ENCODE data around the gene DOC2A.

The DOC2A gene

DNA sequence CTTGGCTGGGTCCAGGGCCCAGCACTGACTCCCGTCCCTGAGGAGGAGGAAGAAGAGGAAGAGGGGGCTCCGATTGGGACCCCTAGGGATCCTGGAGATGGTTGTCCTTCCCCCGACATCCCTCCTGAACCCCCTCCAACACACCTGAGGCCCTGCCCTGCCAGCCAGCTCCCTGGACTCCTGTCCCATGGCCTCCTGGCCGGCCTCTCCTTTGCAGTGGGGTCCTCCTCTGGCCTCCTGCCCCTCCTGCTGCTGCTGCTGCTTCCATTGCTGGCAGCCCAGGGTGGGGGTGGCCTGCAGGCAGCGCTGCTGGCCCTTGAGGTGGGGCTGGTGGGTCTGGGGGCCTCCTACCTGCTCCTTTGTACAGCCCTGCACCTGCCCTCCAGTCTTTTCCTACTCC, 23.9 kb downstream of the DOC2A start:
- Histone ChIP-seq H3K4me1 (ENCODE audit: insufficient read depth, insufficient read length) (no peaks in the 10 kb centered on the region), H3K9me3 (ENCODE audit: insufficient read depth, low read length) (no peaks in the 10 kb centered on the region), H3K4me3 (ENCODE audit: insufficient read length, low read depth) (no peak overlapping the region), H3K9ac (ENCODE audit: insufficient read length, low read depth) (no peak overlapping the region), H3K36me3 (ENCODE audit: insufficient read depth, insufficient read length, low read length) (peaks cover 92% of the 10 kb centered on the region), H3K27me3 (ENCODE audit: insufficient read depth, insufficient read length) (no peaks in the 10 kb centered on the region)
- DNase-seq (ENCODE audit: low read depth, low spot score), result no peak
- TF ChIP-seq SUZ12 (IDR thresholded peaks at IDR 0.05; ENCODE audit: extremely low read depth, insufficient read depth, insufficient read length) (no peak), YY1 (IDR thresholded peaks at IDR 0.05; ENCODE audit: insufficient read depth, insufficient read length) (no peak), ZNF274 (IDR thresholded peaks at IDR 0.05; ENCODE audit: low read depth, low read length) (no peak)

DNA sequence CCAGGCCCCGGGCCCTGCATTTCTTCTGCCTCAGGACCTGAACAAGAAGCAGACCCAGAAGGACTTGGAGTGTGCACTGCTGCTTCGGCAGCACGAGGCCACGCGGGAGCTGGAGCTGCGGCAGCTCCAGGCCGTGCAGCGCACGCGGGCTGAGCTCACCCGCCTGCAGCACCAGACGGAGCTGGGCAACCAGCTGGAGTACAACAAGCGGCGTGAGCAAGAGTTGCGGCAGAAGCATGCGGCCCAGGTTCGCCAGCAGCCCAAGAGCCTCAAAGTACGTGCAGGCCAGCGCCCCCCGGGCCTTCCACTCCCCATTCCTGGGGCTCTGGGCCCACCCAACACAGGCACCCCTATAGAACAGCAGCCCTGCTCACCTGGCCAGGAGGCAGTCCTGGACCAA, 24.6 kb downstream of the DOC2A start:
- Histone ChIP-seq H3K9me3 (ENCODE audit: insufficient read depth, low read length) (no peaks in the 10 kb centered on the region), H3K4me1 (ENCODE audit: insufficient read depth, insufficient read length) (no peaks in the 10 kb centered on the region), H3K36me3 (ENCODE audit: insufficient read depth, insufficient read length, low read length) (peaks cover 92% of the 10 kb centered on the region), H3K9ac (ENCODE audit: insufficient read length, low read depth) (no peak overlapping the region), H3K4me3 (ENCODE audit: insufficient read length, low read depth) (no peak overlapping the region), H3K27me3 (ENCODE audit: insufficient read depth, insufficient read length) (no peaks in the 10 kb centered on the region)
- DNase-seq (ENCODE audit: low read depth, low spot score), result no peak
- no peak for TF ChIP-seq SUZ12 (IDR thresholded peaks at IDR 0.05; ENCODE audit: extremely low read depth, insufficient read depth, insufficient read length)
- no peak for TF ChIP-seq YY1 (IDR thresholded peaks at IDR 0.05; ENCODE audit: insufficient read depth, insufficient read length)
- TF ChIP-seq ZNF274 (IDR thresholded peaks at IDR 0.05; ENCODE audit: low read depth, low read length), result no peak

DNA sequence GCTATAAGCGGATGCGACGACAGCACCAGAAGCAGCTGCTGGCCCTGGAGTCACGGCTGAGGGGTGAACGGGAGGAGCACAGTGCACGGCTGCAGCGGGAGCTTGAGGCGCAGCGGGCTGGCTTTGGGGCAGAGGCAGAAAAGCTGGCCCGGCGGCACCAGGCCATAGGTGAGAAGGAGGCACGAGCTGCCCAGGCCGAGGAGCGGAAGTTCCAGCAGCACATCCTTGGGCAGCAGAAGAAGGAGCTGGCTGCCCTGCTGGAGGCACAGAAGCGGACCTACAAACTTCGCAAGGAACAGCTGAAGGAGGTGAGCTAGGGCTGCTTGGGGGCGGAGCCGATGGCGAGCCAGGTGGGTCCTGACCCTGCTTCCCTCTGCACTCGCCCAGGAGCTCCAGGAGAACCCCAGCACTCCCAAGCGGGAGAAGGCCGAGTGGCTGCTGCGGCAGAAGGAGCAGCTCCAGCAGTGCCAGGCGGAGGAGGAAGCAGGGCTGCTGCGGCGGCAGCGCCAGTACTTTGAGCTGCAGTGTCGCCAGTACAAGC, 25.5 kb downstream of the DOC2A start:
- Histone ChIP-seq H3K27me3 (ENCODE audit: insufficient read depth, insufficient read length) (no peaks in the 10 kb centered on the region), H3K4me3 (ENCODE audit: insufficient read length, low read depth) (no peak overlapping the region), H3K4me1 (ENCODE audit: insufficient read depth, insufficient read length) (no peaks in the 10 kb centered on the region), H3K9me3 (ENCODE audit: insufficient read depth, low read length) (no peaks in the 10 kb centered on the region), H3K9ac (ENCODE audit: insufficient read length, low read depth) (peak overlapping the region; percentile 3), H3K36me3 (ENCODE audit: insufficient read depth, insufficient read length, low read length) (peaks cover 94% of the 10 kb centered on the region)
- DNase-seq (ENCODE audit: low read depth, low spot score), result no peak
- TF ChIP-seq ZNF274 (IDR thresholded peaks at IDR 0.05; ENCODE audit: low read depth, low read length), result no peak
- no peak for TF ChIP-seq YY1 (IDR thresholded peaks at IDR 0.05; ENCODE audit: insufficient read depth, insufficient read length)
- no peak for TF ChIP-seq SUZ12 (IDR thresholded peaks at IDR 0.05; ENCODE audit: extremely low read depth, insufficient read depth, insufficient read length)

DNA sequence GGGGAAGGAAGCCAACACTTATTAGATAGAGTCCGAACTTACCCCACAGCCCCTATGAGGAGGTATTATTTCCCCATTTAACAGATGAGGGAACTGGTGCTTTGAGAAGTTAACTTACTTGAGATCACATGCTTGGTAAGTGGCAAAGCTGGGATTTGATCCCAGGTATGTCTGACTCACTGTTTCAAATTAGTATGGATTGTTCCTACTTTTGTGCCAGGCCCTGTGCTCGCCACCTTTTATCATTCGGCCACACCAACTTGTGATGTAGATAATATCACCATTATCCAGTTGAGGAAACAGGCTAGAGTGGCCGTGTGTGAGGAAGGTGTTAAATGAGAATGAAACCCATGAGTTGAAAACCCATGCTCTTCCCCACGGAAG, 26.1 kb downstream of the DOC2A start:
- Histone ChIP-seq H3K9me3 (ENCODE audit: insufficient read depth, low read length) (no peaks in the 10 kb centered on the region), H3K27me3 (ENCODE audit: insufficient read depth, insufficient read length) (no peaks in the 10 kb centered on the region), H3K36me3 (ENCODE audit: insufficient read depth, insufficient read length, low read length) (peaks cover 99% of the 10 kb centered on the region), H3K4me3 (ENCODE audit: insufficient read length, low read depth) (no peak overlapping the region), H3K9ac (ENCODE audit: insufficient read length, low read depth) (no peak overlapping the region), H3K4me1 (ENCODE audit: insufficient read depth, insufficient read length) (no peaks in the 10 kb centered on the region)
- TF ChIP-seq SUZ12 (IDR thresholded peaks at IDR 0.05; ENCODE audit: extremely low read depth, insufficient read depth, insufficient read length) (no peak), YY1 (IDR thresholded peaks at IDR 0.05; ENCODE audit: insufficient read depth, insufficient read length) (no peak), ZNF274 (IDR thresholded peaks at IDR 0.05; ENCODE audit: low read depth, low read length) (no peak)
- DNase-seq (ENCODE audit: low read depth, low spot score), result no peak

DNA sequence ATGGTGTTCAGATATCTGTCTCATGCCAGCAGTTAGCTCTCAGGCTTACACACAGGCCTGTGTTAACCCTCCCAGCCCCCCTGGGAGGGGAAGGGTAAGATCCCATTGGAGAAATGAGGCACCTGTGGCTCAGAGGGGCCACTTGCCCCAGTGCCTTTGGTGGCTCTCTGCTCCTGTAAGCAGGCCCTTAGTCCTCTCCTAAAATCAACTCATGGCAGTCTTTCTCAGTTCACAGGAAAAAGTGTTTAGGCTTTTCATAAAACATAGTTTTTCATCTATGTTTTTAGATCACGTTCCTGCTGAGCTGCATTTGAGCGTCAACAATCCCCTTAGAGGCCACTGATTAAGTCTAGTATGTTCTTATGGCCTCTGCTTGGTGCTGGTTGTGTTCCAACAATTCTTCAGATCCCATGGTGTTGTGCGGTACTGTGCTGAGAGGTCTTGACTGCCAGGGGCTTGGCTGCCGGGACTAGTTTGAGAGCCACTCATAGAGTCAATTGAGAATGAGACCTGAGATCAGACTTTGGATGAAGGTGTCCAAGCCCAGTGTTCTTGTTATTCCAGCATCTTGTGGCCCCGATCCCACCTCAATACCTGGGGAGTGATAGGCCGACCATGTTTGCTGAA, 26.6 kb downstream of the DOC2A start:
- DNase-seq (ENCODE audit: low read depth, low spot score), result no peak
- Histone ChIP-seq H3K9me3 (ENCODE audit: insufficient read depth, low read length) (no peaks in the 10 kb centered on the region), H3K4me3 (ENCODE audit: insufficient read length, low read depth) (no peak overlapping the region), H3K27me3 (ENCODE audit: insufficient read depth, insufficient read length) (no peaks in the 10 kb centered on the region), H3K4me1 (ENCODE audit: insufficient read depth, insufficient read length) (no peaks in the 10 kb centered on the region), H3K36me3 (ENCODE audit: insufficient read depth, insufficient read length, low read length) (peaks cover 99% of the 10 kb centered on the region), H3K9ac (ENCODE audit: insufficient read length, low read depth) (no peak overlapping the region)
- no peak for TF ChIP-seq YY1 (IDR thresholded peaks at IDR 0.05; ENCODE audit: insufficient read depth, insufficient read length)
- no peak for TF ChIP-seq SUZ12 (IDR thresholded peaks at IDR 0.05; ENCODE audit: extremely low read depth, insufficient read depth, insufficient read length)
- TF ChIP-seq ZNF274 (IDR thresholded peaks at IDR 0.05; ENCODE audit: low read depth, low read length), result no peak

DNA sequence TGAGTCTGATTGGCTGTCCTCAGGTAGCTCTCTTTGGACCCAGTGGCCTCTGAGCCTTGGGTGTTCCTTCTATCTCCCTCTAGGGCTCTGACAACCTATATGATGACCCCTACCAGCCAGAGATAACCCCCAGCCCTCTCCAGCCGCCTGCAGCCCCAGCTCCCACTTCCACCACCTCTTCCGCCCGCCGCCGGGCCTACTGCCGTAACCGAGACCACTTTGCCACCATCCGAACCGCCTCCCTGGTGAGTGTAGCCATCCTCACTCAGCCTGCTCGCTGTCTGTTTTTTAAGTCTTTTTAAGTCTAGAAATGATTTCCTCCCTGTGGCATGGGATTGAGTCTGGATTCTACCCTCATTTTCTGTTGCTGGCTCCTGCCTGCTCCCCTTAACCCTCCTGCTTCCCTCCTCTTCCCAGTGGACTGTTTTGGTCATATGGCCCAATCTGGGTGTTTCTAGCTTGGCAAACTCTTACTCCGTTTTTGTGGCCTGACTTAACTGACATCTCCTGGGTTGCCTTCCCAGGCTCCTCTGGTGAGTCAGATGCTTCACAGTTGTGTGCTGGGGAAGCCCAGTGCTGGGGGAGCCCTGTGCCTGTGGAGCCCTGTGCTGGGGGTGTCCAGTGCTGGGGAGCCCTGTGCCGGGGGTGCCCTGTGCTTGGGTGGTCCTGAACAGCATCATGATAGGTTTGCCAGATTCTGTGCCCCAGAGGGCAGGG, 27.2 kb downstream of the DOC2A start:
- Histone ChIP-seq H3K36me3 (ENCODE audit: insufficient read depth, insufficient read length, low read length) (peaks cover 99% of the 10 kb centered on the region), H3K9me3 (ENCODE audit: insufficient read depth, low read length) (no peaks in the 10 kb centered on the region), H3K9ac (ENCODE audit: insufficient read length, low read depth) (no peak overlapping the region), H3K27me3 (ENCODE audit: insufficient read depth, insufficient read length) (no peaks in the 10 kb centered on the region), H3K4me3 (ENCODE audit: insufficient read length, low read depth) (no peak overlapping the region), H3K4me1 (ENCODE audit: insufficient read depth, insufficient read length) (no peaks in the 10 kb centered on the region)
- TF ChIP-seq SUZ12 (IDR thresholded peaks at IDR 0.05; ENCODE audit: extremely low read depth, insufficient read depth, insufficient read length) (no peak), ZNF274 (IDR thresholded peaks at IDR 0.05; ENCODE audit: low read depth, low read length) (no peak), YY1 (IDR thresholded peaks at IDR 0.05; ENCODE audit: insufficient read depth, insufficient read length) (no peak)
- DNase-seq (ENCODE audit: low read depth, low spot score), result no peak
